SK-N-MC (cell line): ENCODE results near the gene PRDM16.

ENCODE experiments used
- EZH2 ChIP-seq: fragments of 200-600 bp; sonication (generic); IDR thresholded peaks from one replicate; pipeline ENCODE4 v1.6.1; 2017; ENCODE audit warnings: antibody characterized with exemption
- FOXP2 ChIP-seq: optimal IDR thresholded peaks from 2 replicates; pipeline ENCODE3; 2011; ENCODE audit warnings: mild to moderate bottlenecking, moderate library complexity; ENCODE audit not compliant: insufficient read depth; ENCODE audit errors: extremely low read length, control extremely low read depth

- TF ChIP-seq EZH2 (no peak), FOXP2 (no peak)
These were observed 35.8 kb upstream of the PRDM16 start for GRCh38 chr1:3033040-3033789.
